Stimulated activated CD8-positive, alpha-beta memory T cell treated with anti-CD3 and anti-CD28 coated beads, Interleukin-2, amount 100 ng/mL, for 48 hours (primary cell): Measurements from ENCODE around the gene BAIAP2L2.

Experiments
- DNase-seq, 2 donors: peaks; one replicate each; pipeline ENCODE4 v3.0.0-alpha.2; 2020; ENCODE audit warnings: low read depth in 2 of 2

The BAIAP2L2 gene

DNA sequence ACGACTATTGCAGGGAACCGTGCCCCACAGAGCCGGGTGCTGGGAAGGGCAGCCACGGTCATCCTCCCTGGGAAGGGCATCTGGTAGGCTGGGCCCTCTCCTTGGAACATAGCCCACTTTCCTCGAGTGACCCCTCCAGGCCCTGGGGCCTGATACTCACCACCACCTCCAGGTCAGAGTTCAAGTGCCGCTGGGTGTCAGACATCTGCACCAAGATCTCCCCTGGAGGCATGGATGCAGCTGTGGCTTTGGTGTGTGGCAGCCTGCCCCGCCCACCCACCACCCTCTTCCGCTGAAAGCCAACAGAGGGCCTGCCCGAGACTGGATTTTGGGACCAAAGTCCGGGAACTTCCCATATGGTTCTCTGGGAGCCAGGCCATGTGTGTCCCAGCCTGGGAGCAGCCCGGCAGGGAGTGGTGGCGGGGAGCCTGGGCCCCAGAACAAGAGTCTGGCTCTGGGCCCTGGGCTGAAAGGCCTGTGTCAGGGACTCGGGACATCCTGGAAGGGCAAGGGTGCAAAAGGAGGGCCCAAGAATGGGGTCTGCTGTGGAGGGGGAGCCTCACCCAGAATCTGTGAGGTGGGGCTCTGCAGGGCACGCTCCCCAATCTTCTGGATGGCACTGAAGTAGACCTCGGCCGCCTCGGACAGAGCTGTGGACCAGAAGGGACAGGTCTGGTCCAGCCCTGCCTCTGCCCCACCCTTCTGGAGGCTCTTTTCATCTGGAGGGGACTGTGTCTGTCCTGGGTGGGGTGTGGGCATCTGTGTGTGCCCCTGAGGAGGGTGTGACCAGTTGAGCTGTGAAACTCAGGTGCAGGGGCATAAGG lies 2.6 kb downstream of the BAIAP2L2 start:
- no peak for DNase-seq

DNA sequence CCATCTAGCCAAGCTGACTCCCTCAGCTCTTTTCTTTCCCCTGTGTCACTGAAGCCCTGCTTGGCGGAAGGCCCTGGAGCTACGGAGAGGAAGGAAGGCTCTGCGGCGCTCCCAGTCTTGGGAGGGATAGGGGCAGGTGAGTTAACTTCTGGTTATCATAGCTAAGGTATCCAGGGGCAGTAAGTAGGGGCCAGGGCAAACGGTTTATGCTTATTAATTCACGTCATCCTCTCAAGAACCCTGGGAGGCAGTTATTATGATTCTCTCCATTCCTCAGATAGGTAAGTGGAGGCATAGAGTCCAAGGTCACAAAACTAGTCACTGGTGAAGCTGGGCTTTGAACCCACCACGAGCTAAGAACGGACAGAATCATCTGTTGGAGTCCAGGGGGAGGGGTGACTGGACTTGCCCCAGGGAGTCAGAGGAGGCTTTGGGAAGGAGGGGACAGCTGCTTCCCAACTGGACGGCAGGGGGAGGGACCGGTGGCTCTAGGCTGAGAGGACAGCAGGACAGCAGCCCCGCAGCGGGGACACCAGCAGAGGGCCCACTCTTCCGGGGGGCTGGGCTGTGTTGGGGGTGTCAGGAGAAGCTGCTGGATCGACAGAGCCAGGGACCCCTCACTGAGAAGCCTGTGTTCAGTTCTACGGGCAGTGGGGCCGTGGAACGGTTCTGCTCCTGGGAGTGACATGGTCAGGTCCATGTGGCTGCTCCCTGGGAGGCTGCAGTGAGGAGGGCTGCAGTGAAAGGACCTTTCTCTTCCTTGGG lies 3.5 kb downstream of the BAIAP2L2 start:
- no peak for DNase-seq

DNA sequence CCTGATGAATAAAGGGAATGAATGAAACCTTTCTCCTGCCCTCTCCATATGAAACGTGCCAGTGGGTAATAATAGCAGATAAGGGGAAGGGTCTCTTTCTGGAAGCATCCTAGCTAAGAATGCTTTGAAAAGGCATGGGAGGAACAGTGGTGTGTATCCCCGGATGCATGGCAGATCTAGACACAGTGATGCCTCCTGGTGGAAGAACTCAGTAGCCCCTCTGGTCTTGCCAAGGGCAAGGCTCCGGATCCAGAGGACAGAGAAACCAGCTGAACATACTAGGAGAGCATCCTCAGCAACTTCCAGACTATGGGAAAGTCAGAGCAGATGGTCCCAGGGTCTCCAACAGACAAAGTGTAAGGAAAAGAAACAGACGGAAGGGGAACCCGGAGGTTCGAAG lies 6.4 kb downstream of the BAIAP2L2 start:
- no peak for DNase-seq

DNA sequence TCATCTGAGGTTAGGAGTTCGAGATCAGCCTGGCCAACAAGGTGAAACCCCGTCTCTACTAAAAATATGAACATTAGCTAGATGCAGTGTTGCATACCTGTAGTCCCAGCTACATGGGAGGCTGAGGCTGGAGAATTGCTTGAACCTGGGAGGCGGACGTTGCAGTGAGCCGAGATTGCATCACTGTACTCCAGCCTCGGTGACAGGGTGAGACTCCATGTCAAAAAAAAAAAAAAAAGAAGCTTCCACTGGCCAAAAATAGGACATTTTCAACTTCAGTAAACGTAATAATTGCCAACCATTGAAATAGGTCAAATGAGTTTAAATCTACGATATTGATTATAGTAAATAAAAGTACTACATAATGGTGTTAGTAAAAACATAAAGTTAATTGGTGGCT lies 6.8 kb downstream of the BAIAP2L2 start:
- no peak for DNase-seq

GRCh38 chr22:38098410-38099249 lies 11.9 kb downstream of the BAIAP2L2 start:
- no peak for DNase-seq

- no peak for DNase-seq
These were observed 12.7 kb downstream of the BAIAP2L2 start for GRCh38 chr22:38097557-38098409.

GRCh38 chr22:38097058-38097457 lies 13.4 kb downstream of the BAIAP2L2 start:
- DNase-seq, result no peak

DNA sequence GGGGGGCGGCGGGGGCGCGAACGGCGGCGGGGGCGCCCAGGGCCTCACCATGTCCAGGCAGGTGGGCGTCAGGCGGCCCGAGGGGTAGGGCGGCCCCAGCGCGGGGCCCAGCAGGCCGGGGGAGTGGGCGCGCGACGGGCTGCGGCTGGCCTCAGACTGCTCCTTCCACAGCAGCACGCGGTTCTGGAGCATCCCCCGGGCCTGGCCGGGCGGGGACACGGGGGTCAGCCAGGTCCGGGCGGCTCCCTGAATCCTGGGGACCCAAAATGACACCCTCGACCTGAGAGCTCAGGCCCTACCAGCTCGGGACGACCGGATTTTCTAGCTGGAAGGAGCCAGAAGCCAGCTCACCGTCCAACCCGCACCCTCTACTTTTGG lies 21.0 kb downstream of the BAIAP2L2 start:
- no peak for DNase-seq

DNA sequence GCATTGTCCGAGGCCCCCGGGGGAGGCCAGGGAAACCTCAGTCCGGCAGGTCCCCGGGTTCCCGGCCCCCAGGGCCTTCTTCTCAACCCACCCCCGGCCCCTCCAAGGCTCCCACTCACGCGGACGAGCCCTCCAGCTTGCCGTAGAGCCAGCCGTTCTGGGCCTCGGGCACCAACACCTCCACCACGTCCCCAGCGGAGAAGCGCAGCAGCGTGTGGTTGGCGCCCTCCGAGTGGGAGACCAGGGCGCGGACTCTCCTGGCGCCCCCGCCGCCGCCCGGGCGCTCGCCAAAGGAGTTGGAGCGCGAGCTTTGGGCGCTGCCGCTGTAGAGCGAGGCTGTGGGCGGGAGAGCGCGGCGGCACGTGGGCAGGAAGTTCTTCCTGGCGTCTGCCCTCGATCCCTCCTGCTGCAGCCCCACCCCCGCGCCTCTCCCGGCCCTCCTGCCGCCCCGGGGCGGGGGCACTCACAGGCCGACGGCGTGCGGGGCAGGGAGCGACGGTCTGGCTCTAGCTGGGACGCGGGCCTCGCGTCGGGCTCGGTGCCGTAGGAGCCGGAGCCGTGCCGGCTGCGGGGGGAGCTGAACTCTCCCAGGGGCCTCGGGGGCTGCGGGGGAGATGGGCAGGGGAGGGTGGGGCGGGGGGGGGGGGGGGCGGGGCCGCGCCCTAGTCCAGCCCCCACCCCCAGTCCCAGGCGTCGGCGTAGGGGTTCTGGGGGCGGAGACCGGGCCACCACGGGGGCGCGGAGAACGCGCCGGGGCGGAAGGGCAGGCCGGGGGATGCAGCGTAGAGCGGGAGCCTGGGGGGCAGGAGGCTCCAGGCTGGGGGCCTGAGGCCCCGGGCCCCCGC lies 21.6 kb downstream of the BAIAP2L2 start:
- DNase-seq, result no peak

DNA sequence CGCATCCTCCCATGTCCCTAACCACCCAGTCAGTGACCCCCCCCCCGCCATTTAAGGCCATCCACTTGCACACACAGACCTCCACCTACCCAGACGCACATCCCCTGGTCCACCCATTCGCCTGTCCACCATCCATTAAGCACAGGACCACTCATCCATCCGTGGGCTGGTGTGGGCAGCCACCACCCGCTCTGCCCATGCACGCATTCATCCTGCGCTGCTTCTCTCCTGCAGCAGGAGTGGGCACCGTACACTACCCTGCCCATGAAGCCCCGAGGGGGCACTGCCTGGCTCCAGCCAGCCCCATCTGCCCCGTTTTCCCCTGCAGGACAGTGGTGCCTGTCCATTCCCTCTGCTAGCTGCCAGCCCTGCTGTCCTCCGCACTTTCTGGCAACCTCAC lies 22.6 kb downstream of the BAIAP2L2 start:
- DNase-seq, result no peak

- DNase-seq, result no peak
These were observed 23.5 kb downstream of the BAIAP2L2 start for GRCh38 chr22:38086942-38087341.

- DNase-seq, result no peak
These were observed 24.3 kb downstream of the BAIAP2L2 start for GRCh38 chr22:38086001-38086845.

- no peak for DNase-seq
These were observed 25.0 kb downstream of the BAIAP2L2 start for GRCh38 chr22:38085501-38085900.

- DNase-seq, result no peak
These were observed 25.4 kb downstream of the BAIAP2L2 start for GRCh38 chr22:38085056-38085455.

GRCh38 chr22:38083931-38084631 lies 26.4 kb downstream of the BAIAP2L2 start, which contains the start of gene SLC16A8:
Gene SLC16A8 (minus strand): TSS chr22:38084184. CDS start chr22:38082873, 1,311 bp downstream.
- no peak for DNase-seq

DNA sequence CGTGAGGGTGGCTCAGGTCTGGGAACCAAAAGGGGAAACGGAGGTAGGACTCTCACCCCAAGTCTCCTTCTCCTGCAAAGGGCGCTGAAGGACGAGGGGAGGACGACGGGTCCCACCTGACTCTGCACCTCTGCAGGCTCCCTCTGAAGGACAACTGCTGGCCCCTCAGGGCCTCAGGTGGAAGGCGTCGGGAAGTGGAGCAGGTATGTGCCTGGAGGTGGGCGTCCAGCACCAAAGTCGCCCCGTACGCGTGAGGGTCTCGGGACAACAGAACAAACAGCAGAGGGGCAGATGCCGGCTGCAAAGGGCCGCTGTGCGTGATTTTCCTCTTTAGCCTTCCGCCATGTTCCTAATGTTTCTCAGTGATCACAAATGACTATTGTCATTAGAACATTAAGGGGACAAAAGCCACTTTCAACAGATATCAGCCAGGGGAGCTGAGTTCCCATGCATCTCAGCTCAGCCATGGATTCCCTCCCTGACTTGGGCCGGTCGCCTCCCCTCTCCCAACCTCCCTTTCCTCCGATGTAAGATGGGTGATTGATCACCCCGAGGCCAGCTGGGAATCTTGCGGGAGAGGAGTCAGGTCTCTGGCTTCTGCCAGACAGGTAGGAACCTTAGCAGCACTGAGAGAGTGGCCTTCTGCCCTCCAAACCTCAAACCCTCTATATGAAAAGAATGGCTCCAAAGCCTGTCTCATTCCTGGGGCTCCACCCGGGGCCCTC lies 27.3 kb downstream of the BAIAP2L2 start:
- DNase-seq, result no peak

GRCh38 chr22:38081941-38082828 lies 28.3 kb downstream of the BAIAP2L2 start:
- DNase-seq, result peak in 1 of 2 donors; percentile 9
